Choroid plexus epithelial cell (primary cell): ENCODE measurements around the gene LLPH.

Experiments used
- DNase-seq: peaks from one replicate; pipeline ENCODE4 v3.0.0-alpha.2; 2010; ENCODE audit warnings: low read depth
- H3K4me3 ChIP-seq: 2 replicates; pipeline ENCODE4 v1.5.1; 2011; ENCODE audit warnings: low read depth, mild to moderate bottlenecking, control low read depth, low read length, moderate library complexity
- CTCF ChIP-seq: conservative IDR thresholded peaks from 2 replicates; pipeline ENCODE4 v1.5.1; 2011; ENCODE audit warnings: low read depth, mild to moderate bottlenecking, control low read depth, inconsistent platforms, low read length, moderate library complexity

The LLPH gene

GRCh38 chr12:66129934-66130266 lies 650 bp downstream of the LLPH start:
- no peak for TF ChIP-seq CTCF
- peak; percentile 58 for DNase-seq
- H3K4me3 ChIP-seq = peak overlapping the region; percentile 95

GRCh38 chr12:66127650-66128049 lies 2.9 kb downstream of the LLPH start:
- no peak for TF ChIP-seq CTCF
- peak; percentile 83 for DNase-seq
- H3K4me3 ChIP-seq = no peak overlapping the region

- H3K4me3 ChIP-seq = no peak overlapping the region
- TF ChIP-seq CTCF = peak; percentile 18
- DNase-seq = no peak
These were observed 10.1 kb downstream of the LLPH start for GRCh38 chr12:66120477-66120876.

- no peak for DNase-seq
- no peak overlapping the region for H3K4me3 ChIP-seq
- no peak for TF ChIP-seq CTCF
These were observed 10.7 kb downstream of the LLPH start for GRCh38 chr12:66119870-66120241.

GRCh38 chr12:66119229-66119869 lies 11.2 kb downstream of the LLPH start:
- no peak for DNase-seq
- no peak overlapping the region for H3K4me3 ChIP-seq
- TF ChIP-seq CTCF = no peak

- peak; percentile 34 for DNase-seq
These were observed 12.2 kb downstream of the LLPH start for GRCh38 chr12:66118240-66118891.

More at GRCh38 chr12:66118240-66118891, 12.2 kb downstream of the LLPH start:
- no peak for TF ChIP-seq CTCF
- no peak overlapping the region for H3K4me3 ChIP-seq
